ENCODE data around the gene PLAGL2. TPM values are rescaled to one million over a fixed set of nuclear protein-coding genes. Genes with fewer than 3 reads are reported as not detected.
A peak's percentile ranks its signal among the peaks of the same experiment; 100 is the strongest.

Gene PLAGL2
- total and polyA plus RNA-seq, 2 experiments from 2014 or later, result 13.2 to 28.2 TPM

- H3K27me3 ChIP-seq (ENCODE audit: insufficient read depth), result no peaks in the 10 kb centered on the region
- H3K4me1 ChIP-seq (ENCODE audit: insufficient read depth), result peaks cover 44% of the 10 kb centered on the region
- no peak for TF ChIP-seq NANOG (IDR thresholded peaks at IDR 0.05; ENCODE audit: borderline replicate concordance)
- no peak for TF ChIP-seq CTCF (conservative IDR thresholded peaks at IDR 0.05; ENCODE audit: low read depth in 2 of 2)
- TF ChIP-seq, protein P1, sequence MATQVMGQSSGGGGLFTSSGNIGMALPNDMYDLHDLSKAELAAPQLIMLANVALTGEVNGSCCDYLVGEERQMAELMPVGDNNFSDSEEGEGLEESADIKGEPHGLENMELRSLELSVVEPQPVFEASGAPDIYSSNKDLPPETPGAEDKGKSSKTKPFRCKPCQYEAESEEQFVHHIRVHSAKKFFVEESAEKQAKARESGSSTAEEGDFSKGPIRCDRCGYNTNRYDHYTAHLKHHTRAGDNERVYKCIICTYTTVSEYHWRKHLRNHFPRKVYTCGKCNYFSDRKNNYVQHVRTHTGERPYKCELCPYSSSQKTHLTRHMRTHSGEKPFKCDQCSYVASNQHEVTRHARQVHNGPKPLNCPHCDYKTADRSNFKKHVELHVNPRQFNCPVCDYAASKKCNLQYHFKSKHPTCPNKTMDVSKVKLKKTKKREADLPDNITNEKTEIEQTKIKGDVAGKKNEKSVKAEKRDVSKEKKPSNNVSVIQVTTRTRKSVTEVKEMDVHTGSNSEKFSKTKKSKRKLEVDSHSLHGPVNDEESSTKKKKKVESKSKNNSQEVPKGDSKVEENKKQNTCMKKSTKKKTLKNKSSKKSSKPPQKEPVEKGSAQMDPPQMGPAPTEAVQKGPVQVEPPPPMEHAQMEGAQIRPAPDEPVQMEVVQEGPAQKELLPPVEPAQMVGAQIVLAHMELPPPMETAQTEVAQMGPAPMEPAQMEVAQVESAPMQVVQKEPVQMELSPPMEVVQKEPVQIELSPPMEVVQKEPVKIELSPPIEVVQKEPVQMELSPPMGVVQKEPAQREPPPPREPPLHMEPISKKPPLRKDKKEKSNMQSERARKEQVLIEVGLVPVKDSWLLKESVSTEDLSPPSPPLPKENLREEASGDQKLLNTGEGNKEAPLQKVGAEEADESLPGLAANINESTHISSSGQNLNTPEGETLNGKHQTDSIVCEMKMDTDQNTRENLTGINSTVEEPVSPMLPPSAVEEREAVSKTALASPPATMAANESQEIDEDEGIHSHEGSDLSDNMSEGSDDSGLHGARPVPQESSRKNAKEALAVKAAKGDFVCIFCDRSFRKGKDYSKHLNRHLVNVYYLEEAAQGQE (IDR thresholded peaks at IDR 0.05; ENCODE audit: unreplicated experiment), result no peak
- no peak for TF ChIP-seq EZH2 (IDR thresholded peaks at IDR 0.05; ENCODE audit: low read depth, unreplicated experiment)
- no peak for TF ChIP-seq EZH2phosphoT487 (IDR thresholded peaks at IDR 0.05; ENCODE audit: unreplicated experiment)
- no peak for TF ChIP-seq POLR2AphosphoS5 (IDR thresholded peaks at IDR 0.05; ENCODE audit: low read depth)
- TF ChIP-seq, protein P2, sequence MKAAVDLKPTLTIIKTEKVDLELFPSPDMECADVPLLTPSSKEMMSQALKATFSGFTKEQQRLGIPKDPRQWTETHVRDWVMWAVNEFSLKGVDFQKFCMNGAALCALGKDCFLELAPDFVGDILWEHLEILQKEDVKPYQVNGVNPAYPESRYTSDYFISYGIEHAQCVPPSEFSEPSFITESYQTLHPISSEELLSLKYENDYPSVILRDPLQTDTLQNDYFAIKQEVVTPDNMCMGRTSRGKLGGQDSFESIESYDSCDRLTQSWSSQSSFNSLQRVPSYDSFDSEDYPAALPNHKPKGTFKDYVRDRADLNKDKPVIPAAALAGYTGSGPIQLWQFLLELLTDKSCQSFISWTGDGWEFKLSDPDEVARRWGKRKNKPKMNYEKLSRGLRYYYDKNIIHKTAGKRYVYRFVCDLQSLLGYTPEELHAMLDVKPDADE (IDR thresholded peaks at IDR 0.05), result no peak
- no peak for TF ChIP-seq ZNF331 (CRISPR knock-in tag; IDR thresholded peaks at IDR 0.05; ENCODE audit: low read depth)
- TF ChIP-seq, protein P3, sequence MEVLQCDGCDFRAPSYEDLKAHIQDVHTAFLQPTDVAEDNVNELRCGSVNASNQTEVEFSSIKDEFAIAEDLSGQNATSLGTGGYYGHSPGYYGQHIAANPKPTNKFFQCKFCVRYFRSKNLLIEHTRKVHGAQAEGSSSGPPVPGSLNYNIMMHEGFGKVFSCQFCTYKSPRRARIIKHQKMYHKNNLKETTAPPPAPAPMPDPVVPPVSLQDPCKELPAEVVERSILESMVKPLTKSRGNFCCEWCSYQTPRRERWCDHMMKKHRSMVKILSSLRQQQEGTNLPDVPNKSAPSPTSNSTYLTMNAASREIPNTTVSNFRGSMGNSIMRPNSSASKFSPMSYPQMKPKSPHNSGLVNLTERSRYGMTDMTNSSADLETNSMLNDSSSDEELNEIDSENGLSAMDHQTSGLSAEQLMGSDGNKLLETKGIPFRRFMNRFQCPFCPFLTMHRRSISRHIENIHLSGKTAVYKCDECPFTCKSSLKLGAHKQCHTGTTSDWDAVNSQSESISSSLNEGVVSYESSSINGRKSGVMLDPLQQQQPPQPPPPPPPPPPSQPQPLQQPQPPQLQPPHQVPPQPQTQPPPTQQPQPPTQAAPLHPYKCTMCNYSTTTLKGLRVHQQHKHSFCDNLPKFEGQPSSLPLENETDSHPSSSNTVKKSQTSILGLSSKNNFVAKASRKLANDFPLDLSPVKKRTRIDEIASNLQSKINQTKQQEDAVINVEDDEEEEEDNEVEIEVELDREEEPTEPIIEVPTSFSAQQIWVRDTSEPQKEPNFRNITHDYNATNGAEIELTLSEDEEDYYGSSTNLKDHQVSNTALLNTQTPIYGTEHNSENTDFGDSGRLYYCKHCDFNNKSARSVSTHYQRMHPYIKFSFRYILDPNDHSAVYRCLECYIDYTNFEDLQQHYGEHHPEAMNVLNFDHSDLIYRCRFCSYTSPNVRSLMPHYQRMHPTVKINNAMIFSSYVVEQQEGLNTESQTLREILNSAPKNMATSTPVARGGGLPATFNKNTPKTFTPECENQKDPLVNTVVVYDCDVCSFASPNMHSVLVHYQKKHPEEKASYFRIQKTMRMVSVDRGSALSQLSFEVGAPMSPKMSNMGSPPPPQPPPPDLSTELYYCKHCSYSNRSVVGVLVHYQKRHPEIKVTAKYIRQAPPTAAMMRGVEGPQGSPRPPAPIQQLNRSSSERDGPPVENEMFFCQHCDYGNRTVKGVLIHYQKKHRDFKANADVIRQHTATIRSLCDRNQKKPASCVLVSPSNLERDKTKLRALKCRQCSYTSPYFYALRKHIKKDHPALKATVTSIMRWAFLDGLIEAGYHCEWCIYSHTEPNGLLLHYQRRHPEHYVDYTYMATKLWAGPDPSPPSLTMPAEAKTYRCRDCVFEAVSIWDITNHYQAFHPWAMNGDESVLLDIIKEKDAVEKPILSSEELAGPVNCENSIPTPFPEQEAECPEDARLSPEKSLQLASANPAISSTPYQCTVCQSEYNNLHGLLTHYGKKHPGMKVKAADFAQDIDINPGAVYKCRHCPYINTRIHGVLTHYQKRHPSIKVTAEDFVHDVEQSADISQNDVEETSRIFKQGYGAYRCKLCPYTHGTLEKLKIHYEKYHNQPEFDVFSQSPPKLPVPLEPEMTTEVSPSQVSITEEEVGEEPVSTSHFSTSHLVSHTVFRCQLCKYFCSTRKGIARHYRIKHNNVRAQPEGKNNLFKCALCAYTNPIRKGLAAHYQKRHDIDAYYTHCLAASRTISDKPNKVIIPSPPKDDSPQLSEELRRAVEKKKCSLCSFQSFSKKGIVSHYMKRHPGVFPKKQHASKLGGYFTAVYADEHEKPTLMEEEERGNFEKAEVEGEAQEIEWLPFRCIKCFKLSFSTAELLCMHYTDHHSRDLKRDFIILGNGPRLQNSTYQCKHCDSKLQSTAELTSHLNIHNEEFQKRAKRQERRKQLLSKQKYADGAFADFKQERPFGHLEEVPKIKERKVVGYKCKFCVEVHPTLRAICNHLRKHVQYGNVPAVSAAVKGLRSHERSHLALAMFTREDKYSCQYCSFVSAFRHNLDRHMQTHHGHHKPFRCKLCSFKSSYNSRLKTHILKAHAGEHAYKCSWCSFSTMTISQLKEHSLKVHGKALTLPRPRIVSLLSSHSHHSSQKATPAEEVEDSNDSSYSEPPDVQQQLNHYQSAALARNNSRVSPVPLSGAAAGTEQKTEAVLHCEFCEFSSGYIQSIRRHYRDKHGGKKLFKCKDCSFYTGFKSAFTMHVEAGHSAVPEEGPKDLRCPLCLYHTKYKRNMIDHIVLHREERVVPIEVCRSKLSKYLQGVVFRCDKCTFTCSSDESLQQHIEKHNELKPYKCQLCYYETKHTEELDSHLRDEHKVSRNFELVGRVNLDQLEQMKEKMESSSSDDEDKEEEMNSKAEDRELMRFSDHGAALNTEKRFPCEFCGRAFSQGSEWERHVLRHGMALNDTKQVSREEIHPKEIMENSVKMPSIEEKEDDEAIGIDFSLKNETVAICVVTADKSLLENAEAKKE (CRISPR knock-in tag; IDR thresholded peaks at IDR 0.05), result no peak
- no peak for TF ChIP-seq ZNF114 (CRISPR knock-in tag; IDR thresholded peaks at IDR 0.05)
- TF ChIP-seq JUNB (IDR thresholded peaks at IDR 0.05; ENCODE audit: unreplicated experiment), result no peak
- TF ChIP-seq CREB1 (CRISPR knock-in tag; IDR thresholded peaks at IDR 0.05; ENCODE audit: low read depth), result no peak
- TF ChIP-seq STAT1 (IDR thresholded peaks at IDR 0.05; ENCODE audit: unreplicated experiment), result no peak
- H3K4me2 ChIP-seq, result peak overlapping the region; percentile 100
- peak overlapping the region; percentile 95 for H3K4me3 Mint-ChIP-seq
- H2AFZ ChIP-seq, result no peak overlapping the region
- H3K27ac ChIP-seq (ENCODE audit: low read depth), result peak overlapping the region; percentile 33; the same call in 1 of the 2 replicates
- H4K20me1 ChIP-seq (replicated peaks; ENCODE audit: insufficient read depth), result peaks cover 47% of the 10 kb centered on the region
- DNase-seq (ENCODE audit: low spot score) (no peak), ATAC-seq (no peak)
- H3K27me3 Mint-ChIP-seq (ENCODE audit: insufficient read depth, low read depth, poor library complexity), result peaks cover 8% of the 10 kb centered on the region
- peaks cover 49% of the 10 kb centered on the region for H3K4me1 Mint-ChIP-seq
- no peaks in the 10 kb centered on the region for H3K9me3 Mint-ChIP-seq
- peak overlapping the region; percentile 100 for H3K4me3 ChIP-seq
- peak overlapping the region; percentile 91 for H3K27ac Mint-ChIP-seq
- peaks cover 34% of the 10 kb centered on the region for H3K36me3 Mint-ChIP-seq (ENCODE audit: low read depth)
- H3K79me2 ChIP-seq (replicated peaks; ENCODE audit: insufficient read depth), result peaks cover 94% of the 10 kb centered on the region
- H3K9me2 ChIP-seq (ENCODE audit: insufficient read depth), result no peaks in the 10 kb centered on the region
- H3F3A ChIP-seq (replicated peaks; ENCODE audit: low read depth), result peaks cover 29% of the 10 kb centered on the region
- H3K36me3 ChIP-seq (ENCODE audit: insufficient read depth), result peaks cover 18% of the 10 kb centered on the region
Measured at GRCh38 chr20:32205843-32206759, 1.4 kb downstream of the PLAGL2 start.

Data from GM23338 (cell line).